Parathyroid adenoma (tissue), 2 donors: ENCODE results near the gene C2orf68.
"Not testable (repeated sequence)": the region's sequence is repeated elsewhere in the genome, so short reads cannot be mapped to it uniquely, and the experiment has no call there.

Experiments
- H2AFZ ChIP-seq: fragments of 300-600 bp; sonication (generic); one replicate; pipeline ENCODE4 v1.7.0; 2017; ENCODE audit warnings: antibody characterized with exemption, mild to moderate bottlenecking
- H3K27ac ChIP-seq: fragments of 300-600 bp; sonication (generic); one replicate; pipeline ENCODE4 v1.7.0; 2017
- H3K27me3 ChIP-seq: fragments of 300-600 bp; sonication (generic); one replicate; pipeline ENCODE4 v1.7.0; 2017; ENCODE audit warnings: low read length; ENCODE audit not compliant: control insufficient read depth, insufficient read depth
- H3K36me3 ChIP-seq: fragments of 300-600 bp; sonication (generic); one replicate; pipeline ENCODE4 v1.7.0; 2017; ENCODE audit warnings: low read length; ENCODE audit not compliant: control insufficient read depth, insufficient read depth
- H3K4me1 ChIP-seq: fragments of 300-600 bp; sonication (generic); one replicate; pipeline ENCODE4 v1.7.0; 2017; ENCODE audit warnings: control low read depth
- H3K4me2 ChIP-seq: fragments of 300-600 bp; sonication (generic); one replicate; pipeline ENCODE4 v1.7.0; 2017; ENCODE audit warnings: low read length
- H3K4me3 ChIP-seq: fragments of 300-600 bp; sonication (generic); one replicate; pipeline ENCODE4 v1.7.0; 2017; ENCODE audit warnings: low read depth, low read length
- H3K79me2 ChIP-seq: fragments of 300-600 bp; sonication (generic); one replicate; pipeline ENCODE4 v1.7.0; 2017; ENCODE audit warnings: control low read depth
- H3K9ac ChIP-seq: fragments of 300-600 bp; sonication (generic); one replicate; pipeline ENCODE4 v1.7.0; 2017; ENCODE audit warnings: mild to moderate bottlenecking
- H3K9me3 ChIP-seq: fragments of 300-600 bp; sonication (generic); one replicate; pipeline ENCODE4 v1.7.0; 2017; ENCODE audit warnings: low read length; ENCODE audit not compliant: control insufficient read depth
- CTCF ChIP-seq: fragments of 300-600 bp; sonication (generic); IDR thresholded peaks from one replicate; pipeline ENCODE4 v1.7.0; 2017; ENCODE audit warnings: antibody characterized with exemption, mild to moderate bottlenecking
- donor health status: primary hyperparathyroidism.

C2orf68 gene

GRCh38 chr2:85611705-85612587 is at the start of gene C2orf68:
Gene C2orf68 (minus strand): TSS chr2:85612066. CDS start chr2:85611984, 82 bp downstream.
- Histone ChIP-seq H3K36me3 (no peaks in the 10 kb centered on the region), H3K4me2 (peak within 1 kb of the TSS; percentile 68), H3K9me3 (no peaks in the 10 kb centered on the region), H3K9ac (peak within 1 kb of the TSS; percentile 32), H3K27me3 (no peaks in the 10 kb centered on the region), H2AFZ (peak within 1 kb of the TSS; percentile 88), H3K4me3 (peak within 1 kb of the TSS; percentile 70), H3K4me1 (peaks cover 6% of the 10 kb centered on the region), H3K79me2 (peaks cover 5% of the 10 kb centered on the region), H3K27ac (peak within 1 kb of the TSS; percentile 81)
- TF ChIP-seq CTCF = no peak

GRCh38 chr2:85661139-85661858 is 49.4 kb upstream of the C2orf68 start:
- Histone ChIP-seq H3K4me1 (no peaks in the 10 kb centered on the region), H3K4me2 (no peak overlapping the region), H3K79me2 (no peaks in the 10 kb centered on the region), H3K9me3 (no peaks in the 10 kb centered on the region), H2AFZ (no peak overlapping the region), H3K9ac (no peak overlapping the region), H3K4me3 (no peak overlapping the region), H3K27me3 (no peaks in the 10 kb centered on the region), H3K36me3 (no peaks in the 10 kb centered on the region), H3K27ac (peak overlapping the region; percentile 47)
- TF ChIP-seq CTCF = no peak

- Histone ChIP-seq H3K79me2 (no peaks in the 10 kb centered on the region), H3K4me2 (no peak overlapping the region), H3K36me3 (no peaks in the 10 kb centered on the region), H2AFZ (no peak overlapping the region), H3K4me3 (no peak overlapping the region), H3K9ac (no peak overlapping the region), H3K27ac (no peak overlapping the region), H3K27me3 (no peaks in the 10 kb centered on the region), H3K9me3 (no peaks in the 10 kb centered on the region), H3K4me1 (no peaks in the 10 kb centered on the region)
- TF ChIP-seq CTCF = no peak
Measured at GRCh38 chr2:85660725-85661124, 48.9 kb upstream of the C2orf68 start.

- H3K9me3 ChIP-seq, H3K27me3 ChIP-seq, H3K4me3 ChIP-seq, H3K27ac ChIP-seq, H3K4me2 ChIP-seq, H2AFZ ChIP-seq, H3K79me2 ChIP-seq, H3K36me3 ChIP-seq, H3K4me1 ChIP-seq, H3K9ac ChIP-seq: not testable (repeated sequence)
Measured at GRCh38 chr2:85660301-85660700, 48.4 kb upstream of the C2orf68 start.

- no peak for TF ChIP-seq CTCF
- H3K9me3 ChIP-seq = no peaks in the 10 kb centered on the region
- H3K4me1 ChIP-seq = no peaks in the 10 kb centered on the region
- no peaks in the 10 kb centered on the region for H3K36me3 ChIP-seq
- no peak overlapping the region for H3K9ac ChIP-seq
- no peak overlapping the region for H3K27ac ChIP-seq
- H3K4me2 ChIP-seq = no peak overlapping the region
- H3K79me2 ChIP-seq = no peaks in the 10 kb centered on the region
- no peaks in the 10 kb centered on the region for H3K27me3 ChIP-seq
- H2AFZ ChIP-seq = no peak overlapping the region
- no peak overlapping the region for H3K4me3 ChIP-seq
Measured at GRCh38 chr2:85659324-85659981, 47.6 kb upstream of the C2orf68 start.

- H3K9me3 ChIP-seq, H2AFZ ChIP-seq: not testable (repeated sequence)
Measured at GRCh38 chr2:85657399-85657798, 45.5 kb upstream of the C2orf68 start.

More at GRCh38 chr2:85657399-85657798, 45.5 kb upstream of the C2orf68 start:
- H3K9ac ChIP-seq, H3K4me1 ChIP-seq, H3K4me3 ChIP-seq, H3K27me3 ChIP-seq, H3K36me3 ChIP-seq, H3K27ac ChIP-seq, H3K79me2 ChIP-seq, H3K4me2 ChIP-seq: not testable (repeated sequence)
